Mesenchymal stem cell (in vitro differentiated cells and primary cell): ENCODE results near the gene RNF169.
"Not testable (repeated sequence)": the region's sequence is repeated elsewhere in the genome, so short reads cannot be mapped to it uniquely, and the experiment has no call there.

Experiments used
- DNase-seq: peaks from one replicate; pipeline ENCODE4 v3.0.0-alpha.2; 2013
- H2AFZ ChIP-seq: one replicate; pipeline ENCODE4 v1.6.1; 2013; ENCODE audit warnings: low read depth, mild to moderate bottlenecking, control low read depth, inconsistent platforms, low read length, moderate library complexity
- H2AK5ac ChIP-seq: 2 replicates; pipeline ENCODE4 v1.6.1; 2013; ENCODE audit warnings: low read length, moderate library complexity, mild to moderate bottlenecking, inconsistent platforms; ENCODE audit not compliant: severe bottlenecking
- H2BK120ac ChIP-seq: one replicate; pipeline ENCODE4 v1.6.1; 2013; ENCODE audit warnings: low read depth, mild to moderate bottlenecking, inconsistent platforms, low read length, moderate library complexity
- H2BK12ac ChIP-seq, 2 experiments: one replicate each; pipeline ENCODE4 v1.6.1; 2013; ENCODE audit warnings: inconsistent platforms in 2 of 2, low read length in 2 of 2, mild to moderate bottlenecking in 2 of 2, moderate library complexity in 2 of 2, control low read depth in 1 of 2
- H2BK15ac ChIP-seq: one replicate; pipeline ENCODE4 v1.6.1; 2013; ENCODE audit warnings: mild to moderate bottlenecking, low read depth, inconsistent platforms; ENCODE audit not compliant: poor library complexity, severe bottlenecking
- H2BK5ac ChIP-seq: 2 replicates; pipeline ENCODE4 v1.6.1; 2013; ENCODE audit warnings: low read depth, mild to moderate bottlenecking, low read length, control low read depth, inconsistent platforms; ENCODE audit not compliant: poor library complexity, severe bottlenecking
- H3K14ac ChIP-seq, 2 experiments: one replicate each; pipeline ENCODE4 v1.6.1; 2013; ENCODE audit warnings: inconsistent platforms in 2 of 2, low read length in 2 of 2, control low read depth in 1 of 2, mild to moderate bottlenecking in 1 of 2, moderate library complexity in 1 of 2
- H3K18ac ChIP-seq, 2 experiments: one replicate each; pipeline ENCODE4 v1.6.1; 2013; ENCODE audit warnings: inconsistent platforms in 2 of 2, low read length in 2 of 2, control low read depth in 1 of 2, low read depth in 1 of 2, mild to moderate bottlenecking in 1 of 2
- H3K23ac ChIP-seq, 2 experiments: one replicate each; pipeline ENCODE4 v1.6.1; 2013; ENCODE audit warnings: inconsistent platforms in 2 of 2, low read length in 2 of 2, mild to moderate bottlenecking in 2 of 2, moderate library complexity in 2 of 2, control low read depth in 1 of 2
- H3K27ac ChIP-seq: 2 replicates; pipeline ENCODE4 v1.5.1; 2013; ENCODE audit warnings: mild to moderate bottlenecking, moderate library complexity, low read length, control low read depth, inconsistent platforms; ENCODE audit not compliant: poor library complexity, severe bottlenecking
- H3K27me3 ChIP-seq, 2 experiments: 2 replicates each; pipeline versions ENCODE4 v1.6.1 to v1.7.0; 2013; ENCODE audit warnings: low read length in 2 of 2, mild to moderate bottlenecking in 2 of 2, moderate library complexity in 2 of 2, control low read depth in 1 of 2, inconsistent platforms in 1 of 2; ENCODE audit not compliant: control insufficient read depth in 1 of 2, insufficient read depth in 1 of 2
- H3K36me3 ChIP-seq, 2 experiments: 2 replicates each; pipeline versions ENCODE4 v1.6.1 to v1.7.0; 2013; ENCODE audit warnings: low read length in 2 of 2, control low read depth in 1 of 2, inconsistent platforms in 1 of 2, low read depth in 1 of 2, mild to moderate bottlenecking in 1 of 2; ENCODE audit not compliant: insufficient read depth in 2 of 2, control insufficient read depth in 1 of 2
- H3K4ac ChIP-seq, 2 experiments: one replicate each; pipeline ENCODE4 v1.6.1; 2013; ENCODE audit warnings: inconsistent platforms in 2 of 2, low read length in 2 of 2, mild to moderate bottlenecking in 2 of 2, moderate library complexity in 2 of 2, control low read depth in 1 of 2, low read depth in 1 of 2
- H3K4me1 ChIP-seq: 2 replicates; pipeline ENCODE4 v1.6.1; 2013; ENCODE audit warnings: low read depth, low read length, control low read depth; ENCODE audit not compliant: control insufficient read depth, insufficient read depth
- H3K4me2 ChIP-seq: 2 replicates; pipeline ENCODE4 v1.6.1; 2013; ENCODE audit warnings: low read length, mild to moderate bottlenecking, inconsistent platforms; ENCODE audit not compliant: poor library complexity, severe bottlenecking
- H3K4me3 ChIP-seq, 2 experiments: 2 replicates each; pipeline versions ENCODE4 v1.5.1 to v1.7.0; 2013; ENCODE audit warnings: low read length in 2 of 2, mild to moderate bottlenecking in 2 of 2, control low read depth in 1 of 2, low read depth in 1 of 2; ENCODE audit not compliant: insufficient read depth in 1 of 2
- H3K79me1 ChIP-seq: replicated peaks from 2 replicates; pipeline ENCODE4 v1.6.1; 2013; ENCODE audit warnings: mild to moderate bottlenecking, control low read depth, low read length, inconsistent platforms; ENCODE audit not compliant: poor library complexity, severe bottlenecking
- H3K9ac ChIP-seq: 2 replicates; pipeline ENCODE4 v1.7.0; 2013; ENCODE audit warnings: mild to moderate bottlenecking, low read length, moderate library complexity
- H3K9me3 ChIP-seq: 2 replicates; pipeline ENCODE4 v1.7.0; 2013; ENCODE audit warnings: mild to moderate bottlenecking, low read length; ENCODE audit not compliant: control insufficient read depth
- H4K8ac ChIP-seq: one replicate; pipeline ENCODE4 v1.6.1; 2013; ENCODE audit warnings: inconsistent platforms, mild to moderate bottlenecking, low read length, moderate library complexity
- H4K91ac ChIP-seq: one replicate; pipeline ENCODE4 v1.6.1; 2013; ENCODE audit warnings: mild to moderate bottlenecking, low read length, inconsistent platforms
- WGBS: methylation state at CpG from one replicate; pipeline ENCODE4 v1.1.7; 2013; ENCODE audit warnings: mixed read lengths; 5-methylcytosine and 5-hydroxymethylcytosine counted together

RNF169 gene

DNA sequence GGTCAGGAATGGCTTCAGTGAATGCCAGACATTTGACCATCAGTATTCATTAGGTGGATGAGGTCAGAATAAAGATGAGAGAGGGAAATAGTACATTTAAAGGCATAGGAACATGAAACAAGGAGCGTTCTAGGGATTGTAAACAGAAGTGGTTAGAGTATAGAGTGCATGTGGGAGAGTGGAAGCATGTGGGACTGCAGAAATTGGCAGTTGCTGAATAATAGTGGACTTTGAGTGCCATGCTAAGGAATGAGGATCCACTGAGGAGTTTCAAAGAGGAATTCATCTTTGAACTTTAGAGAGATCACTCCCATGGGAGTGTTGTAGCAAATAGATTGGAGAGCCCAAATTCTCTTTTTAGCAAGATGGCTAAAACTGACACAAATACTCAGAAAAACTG, 7.9 kb downstream of the RNF169 start:
- no peak overlapping the region for H3K27ac ChIP-seq
- no peak overlapping the region for H3K9ac ChIP-seq
- no peak overlapping the region for H3K4me3 ChIP-seq
- no peaks in the 10 kb centered on the region for H3K9me3 ChIP-seq
- 46% methylated on average over 1 of the region's 1 CpG for whole genome bisulfite sequencing
- no peaks in the 10 kb centered on the region for H3K4me1 ChIP-seq
- no peak overlapping the region for H3K4me2 ChIP-seq
- H4K8ac ChIP-seq: no peak overlapping the region
- no peak overlapping the region for H3K4ac ChIP-seq
- H3K36me3 ChIP-seq: no peaks in the 10 kb centered on the region
- H2AFZ ChIP-seq: no peak overlapping the region
- no peak overlapping the region for H2AK5ac ChIP-seq
- H3K79me1 ChIP-seq: no peaks in the 10 kb centered on the region
- no peaks in the 10 kb centered on the region for H3K27me3 ChIP-seq
- no peak overlapping the region for H3K23ac ChIP-seq
- H3K18ac ChIP-seq: peak overlapping the region in 1 of 2 experiments; percentile 21
- no peak for DNase-seq
- H2BK12ac ChIP-seq: no peak overlapping the region
- H3K14ac ChIP-seq: no peak overlapping the region
- no peak overlapping the region for H2BK5ac ChIP-seq
- no peak overlapping the region for H2BK120ac ChIP-seq
- H4K91ac ChIP-seq: no peak overlapping the region
- no peak overlapping the region for H2BK15ac ChIP-seq

DNA sequence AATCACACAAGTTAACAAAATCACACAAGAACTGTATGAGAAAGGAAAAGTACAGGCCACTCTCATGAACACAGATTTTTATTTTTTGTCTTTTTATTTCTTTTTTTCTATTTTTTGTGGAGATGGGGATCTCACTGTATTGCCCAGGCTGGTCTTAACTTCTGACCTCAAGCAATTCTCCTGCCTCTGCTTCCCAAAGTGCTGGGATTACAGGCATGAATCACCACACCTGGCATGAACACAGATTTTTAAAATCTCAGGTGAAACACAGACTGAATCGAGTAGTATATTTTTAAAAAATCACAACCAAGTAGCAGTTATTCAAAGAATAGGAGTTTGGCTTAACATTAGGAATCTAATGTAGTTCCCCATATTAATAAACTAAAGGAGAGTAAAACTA, 18.3 kb downstream of the RNF169 start:
- peaks cover 15% of the 10 kb centered on the region for H3K79me1 ChIP-seq
- H3K23ac ChIP-seq: no peak overlapping the region
- H3K9ac ChIP-seq: no peak overlapping the region
- no peaks in the 10 kb centered on the region for H3K4me1 ChIP-seq
- WGBS: no CpG with 5 or more reads among the region's 1 CpG
- H3K18ac ChIP-seq: no peak overlapping the region
- no peak overlapping the region for H3K14ac ChIP-seq
- no peak overlapping the region for H2BK5ac ChIP-seq
- no peak for DNase-seq
- no peak overlapping the region for H3K4ac ChIP-seq
- H3K27ac ChIP-seq: no peak overlapping the region
- H2BK15ac ChIP-seq: no peak overlapping the region
- H3K9me3 ChIP-seq: no peaks in the 10 kb centered on the region
- H3K27me3 ChIP-seq: no peaks in the 10 kb centered on the region
- no peak overlapping the region for H2AFZ ChIP-seq
- no peak overlapping the region for H2BK12ac ChIP-seq
- no peak overlapping the region for H4K91ac ChIP-seq
- H2AK5ac ChIP-seq: no peak overlapping the region
- no peak overlapping the region for H3K4me2 ChIP-seq
- H2BK120ac ChIP-seq: no peak overlapping the region
- H3K36me3 ChIP-seq: no peaks in the 10 kb centered on the region
- H3K4me3 ChIP-seq: no peak overlapping the region
- no peak overlapping the region for H4K8ac ChIP-seq

DNA sequence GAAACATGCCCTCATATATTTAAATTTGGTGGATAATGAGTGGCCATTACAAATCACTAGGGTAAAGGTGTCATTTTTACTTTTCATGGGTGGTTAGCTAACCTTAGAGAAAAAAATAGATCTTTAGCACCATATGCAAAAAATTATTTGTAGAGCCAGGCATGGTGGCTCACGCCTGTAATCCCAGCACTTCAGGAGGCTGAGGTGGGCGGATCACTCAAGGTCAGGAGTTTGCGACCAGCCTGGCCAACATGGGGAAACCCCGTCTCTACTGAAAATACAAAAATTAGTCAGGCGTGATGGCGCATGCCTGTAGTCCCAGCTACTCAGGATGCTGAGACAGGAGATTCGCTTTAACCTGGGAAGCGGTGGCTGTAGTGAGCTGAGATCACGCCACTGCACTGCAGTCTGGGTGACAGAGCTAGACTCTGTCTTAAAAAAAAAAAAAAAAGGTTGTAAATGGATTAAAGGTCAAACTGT, 19.6 kb downstream of the RNF169 start:
- not testable (repeated sequence) for DNase-seq, H3K18ac ChIP-seq, H3K36me3 ChIP-seq, H2AK5ac ChIP-seq, H4K91ac ChIP-seq, H2AFZ ChIP-seq, H2BK12ac ChIP-seq, H2BK15ac ChIP-seq, H3K4me2 ChIP-seq, H3K27me3 ChIP-seq, H3K4ac ChIP-seq, H2BK120ac ChIP-seq, H3K4me3 ChIP-seq, H3K9ac ChIP-seq, H2BK5ac ChIP-seq, H3K23ac ChIP-seq, H4K8ac ChIP-seq, H3K9me3 ChIP-seq, H3K14ac ChIP-seq, H3K4me1 ChIP-seq, H3K27ac ChIP-seq
- peaks cover 17% of the 10 kb centered on the region for H3K79me1 ChIP-seq
- WGBS: 98% methylated on average over 9 of the region's 9 CpGs

DNA sequence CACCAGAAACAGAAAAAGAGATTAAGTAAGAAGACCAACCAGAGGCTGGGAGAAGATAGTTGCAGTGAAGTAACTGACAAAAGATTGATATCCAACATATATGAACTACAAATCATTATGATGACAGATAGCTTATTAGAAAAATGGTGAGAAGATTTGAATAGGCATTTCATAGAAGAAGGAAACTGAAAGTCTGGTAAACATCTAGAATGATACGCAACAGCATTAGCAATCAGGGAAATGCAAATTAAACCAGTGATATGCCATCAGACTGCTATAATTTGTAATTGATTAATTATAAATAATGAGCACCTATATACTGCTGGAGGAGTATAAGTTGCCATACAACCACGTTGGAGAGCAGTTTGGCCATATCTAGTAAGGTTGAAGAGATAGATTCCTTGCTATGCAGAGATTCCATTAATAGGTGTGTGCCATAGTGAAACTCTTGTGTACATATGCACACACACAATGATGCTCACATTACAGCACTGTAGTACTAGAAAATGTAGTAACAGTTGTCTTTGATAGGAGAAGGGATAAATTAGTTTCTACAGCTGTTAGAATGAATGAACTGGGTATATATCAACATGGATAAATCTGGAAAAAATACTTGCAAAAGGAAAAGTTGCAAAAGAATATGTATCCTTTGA, 20.5 kb downstream of the RNF169 start:
- no peak overlapping the region for H3K4me2 ChIP-seq
- no peak overlapping the region for H3K18ac ChIP-seq
- H2BK5ac ChIP-seq: no peak overlapping the region
- H3K9me3 ChIP-seq: no peaks in the 10 kb centered on the region
- H2AFZ ChIP-seq: no peak overlapping the region
- no peak overlapping the region for H4K8ac ChIP-seq
- no peak overlapping the region for H3K27ac ChIP-seq
- H3K27me3 ChIP-seq: no peaks in the 10 kb centered on the region
- no peak overlapping the region for H3K14ac ChIP-seq
- 100% methylated on average over 1 of the region's 2 CpGs for WGBS
- no peak overlapping the region for H3K23ac ChIP-seq
- H3K9ac ChIP-seq: no peak overlapping the region
- no peak overlapping the region for H2BK120ac ChIP-seq
- H3K4ac ChIP-seq: no peak overlapping the region
- peaks cover 3% of the 10 kb centered on the region for H3K4me1 ChIP-seq
- H4K91ac ChIP-seq: no peak overlapping the region
- no peak overlapping the region for H3K4me3 ChIP-seq
- DNase-seq: no peak
- H3K36me3 ChIP-seq: no peaks in the 10 kb centered on the region
- peaks cover 14% of the 10 kb centered on the region for H3K79me1 ChIP-seq
- H2AK5ac ChIP-seq: no peak overlapping the region
- no peak overlapping the region for H2BK15ac ChIP-seq
- no peak overlapping the region for H2BK12ac ChIP-seq
